Prostate gland (tissue), 2 donors: ENCODE data around the gene TOGARAM1.

Experiments used
- CTCF ChIP-seq, 4 experiments: fragments of 200-600 bp in 2 of 4; fragments of 450-650 bp in 2 of 4; sonication (generic) in 2 of 4; IDR thresholded peaks; 1 replicate in 3 of 4; 2 replicates in 1 of 4; pipeline ENCODE4 v1.5.1; 2016 to 2019; ENCODE audit warnings: antibody characterized with exemption in 4 of 4, mild to moderate bottlenecking in 2 of 4, moderate library complexity in 2 of 4
- POLR2A ChIP-seq: fragments of 450-650 bp; IDR thresholded peaks from one replicate; pipeline ENCODE4 v1.6.1; 2016; ENCODE audit warnings: antibody characterized with exemption, mild to moderate bottlenecking
- POLR2AphosphoS5 ChIP-seq: sonication (generic); formaldehyde crosslinking; IDR thresholded peaks from one replicate; pipeline ENCODE4 v1.6.1; 2017; ENCODE audit warnings: antibody characterized with exemption

- TF ChIP-seq CTCF (IDR thresholded peaks at IDR 0.05) (no peak), POLR2A (no peak), POLR2AphosphoS5 (no peak)
These were observed 1.8 kb upstream of the TOGARAM1 start for GRCh38 chr14:44960146-44960545.
